HG03139 (cell line): ENCODE results near the gene NPY4R2.
"Not testable (repeated sequence)": the region's sequence is repeated elsewhere in the genome, so short reads cannot be mapped to it uniquely, and the experiment has no call there.

Source experiments
- ATAC-seq: cut with Tn5 transposase; IDR thresholded peaks from one replicate; pipeline ENCODE4 v1.9.1; 2021; ENCODE audit not compliant: unreplicated experiment

The NPY4R2 gene

DNA sequence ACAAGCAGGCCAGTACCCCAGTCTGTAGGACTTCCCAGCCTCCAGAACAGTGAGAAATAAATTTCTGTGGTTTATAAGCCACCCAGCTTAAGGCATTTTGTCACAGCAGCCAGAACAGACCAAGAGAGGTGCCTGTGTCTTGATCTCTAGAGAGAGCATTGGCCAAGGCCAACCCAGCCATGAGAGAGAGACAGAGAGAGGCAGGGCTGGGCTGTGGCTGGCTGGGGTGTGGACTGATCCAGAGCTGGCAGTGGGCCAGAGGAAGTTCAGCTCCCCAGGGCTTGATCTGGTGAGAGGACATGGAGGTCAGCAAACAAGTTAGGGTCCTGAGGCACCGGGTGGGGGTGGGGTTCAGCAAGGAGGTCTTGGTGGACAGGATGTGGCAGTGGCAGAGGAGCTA is 14.4 kb downstream of the NPY4R2 start:
- ATAC-seq = not testable (repeated sequence)

DNA sequence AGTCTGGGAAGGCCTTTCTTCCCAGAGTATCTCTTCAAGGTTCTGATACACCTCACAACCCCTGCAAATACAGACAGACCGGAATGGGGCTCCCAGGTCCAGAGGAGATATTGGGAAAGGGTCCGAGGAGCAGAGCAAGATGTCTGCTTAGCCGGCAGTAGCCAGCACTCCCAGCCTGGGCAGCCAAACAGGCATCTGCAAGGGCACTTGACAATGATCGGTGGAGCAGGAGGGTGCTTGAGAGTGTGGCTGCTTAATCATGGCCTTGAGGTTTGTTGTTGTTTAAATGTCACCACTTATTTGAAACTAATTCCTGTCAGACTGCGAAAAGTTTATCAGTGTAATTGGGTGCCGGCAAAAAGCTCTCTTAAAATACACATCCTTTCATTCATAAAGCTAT is 15.0 kb downstream of the NPY4R2 start:
- not testable (repeated sequence) for ATAC-seq

DNA sequence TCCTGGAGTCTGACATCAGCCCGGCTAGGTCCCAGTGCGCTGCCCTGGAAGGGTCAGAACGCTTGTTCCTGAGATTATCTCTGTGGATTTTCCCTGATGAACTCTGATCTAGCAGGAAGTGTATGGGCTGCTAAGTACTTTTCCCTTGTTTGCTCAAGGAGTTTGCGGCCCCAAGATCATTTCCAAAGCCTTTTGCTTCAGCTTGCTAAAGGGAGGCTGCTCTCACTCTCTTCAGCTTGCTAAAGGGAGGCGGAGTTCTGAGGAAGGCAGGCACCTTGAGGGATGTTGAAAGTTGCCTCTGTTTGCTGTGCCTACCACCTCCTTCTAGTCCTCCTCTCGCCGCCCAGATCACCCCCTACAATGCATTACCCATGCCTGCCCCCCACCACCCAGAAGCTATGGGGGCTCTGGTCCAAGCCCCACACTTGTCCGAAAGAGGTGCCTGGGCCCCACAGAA is 18.3 kb downstream of the NPY4R2 start:
- ATAC-seq = not testable (repeated sequence)

DNA sequence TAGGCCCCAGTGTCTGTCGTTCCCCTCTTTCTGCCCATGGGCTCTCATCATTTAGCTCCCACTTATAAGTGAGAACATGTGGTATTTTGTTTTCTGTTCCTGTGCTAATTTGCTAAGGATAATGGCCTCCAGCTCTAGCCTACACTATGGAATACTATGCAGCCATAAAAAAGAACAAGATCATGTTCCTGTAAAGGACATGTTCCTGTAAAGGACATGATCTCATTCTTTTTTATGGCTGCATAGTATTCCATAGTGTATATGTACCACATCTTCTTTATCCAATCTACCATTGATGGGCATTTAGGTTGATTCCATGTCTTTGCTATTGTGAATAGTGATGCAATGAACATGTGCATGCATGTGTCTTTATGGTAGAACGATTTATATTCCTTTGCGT is 19.2 kb downstream of the NPY4R2 start:
- ATAC-seq = not testable (repeated sequence)

DNA sequence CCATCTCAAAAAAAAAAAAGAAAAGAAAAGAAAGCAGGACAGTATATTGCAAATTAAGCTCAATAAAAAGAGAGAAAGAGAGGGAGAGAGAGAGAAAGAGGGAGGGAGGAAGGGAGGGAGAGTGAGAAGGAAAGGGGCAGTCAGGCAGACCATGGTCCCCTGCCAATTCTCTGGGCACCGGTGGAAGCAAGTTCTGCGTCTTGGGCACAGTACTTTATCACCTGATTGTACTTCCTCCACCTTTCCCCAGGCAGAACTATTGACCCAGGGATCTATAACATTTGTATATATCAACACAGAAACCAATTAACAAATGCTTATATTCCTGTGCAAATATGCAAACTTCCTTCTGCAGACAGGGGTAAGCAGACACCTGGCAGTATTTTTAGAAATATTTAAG is 22.4 kb downstream of the NPY4R2 start:
- not testable (repeated sequence) for ATAC-seq

DNA sequence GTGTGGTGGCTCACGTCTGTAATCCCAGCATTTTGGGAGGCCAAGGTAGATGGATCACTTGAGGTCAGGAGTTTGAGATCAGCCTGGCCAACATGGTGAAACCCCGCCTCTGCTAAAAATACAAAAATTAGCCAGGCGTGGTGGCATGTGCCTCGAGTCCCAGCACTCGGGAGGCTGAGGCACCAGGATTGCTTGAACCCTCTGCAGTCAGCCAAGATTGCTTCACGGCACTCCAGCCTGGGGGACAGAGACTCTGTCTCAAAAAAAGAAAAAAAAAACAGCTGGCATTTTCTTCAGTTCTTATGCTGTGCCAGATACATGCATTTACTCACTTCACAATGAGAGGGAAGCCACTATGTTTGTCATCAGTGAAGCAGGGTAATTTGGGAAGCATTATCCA is 22.9 kb downstream of the NPY4R2 start:
- ATAC-seq = not testable (repeated sequence)

DNA sequence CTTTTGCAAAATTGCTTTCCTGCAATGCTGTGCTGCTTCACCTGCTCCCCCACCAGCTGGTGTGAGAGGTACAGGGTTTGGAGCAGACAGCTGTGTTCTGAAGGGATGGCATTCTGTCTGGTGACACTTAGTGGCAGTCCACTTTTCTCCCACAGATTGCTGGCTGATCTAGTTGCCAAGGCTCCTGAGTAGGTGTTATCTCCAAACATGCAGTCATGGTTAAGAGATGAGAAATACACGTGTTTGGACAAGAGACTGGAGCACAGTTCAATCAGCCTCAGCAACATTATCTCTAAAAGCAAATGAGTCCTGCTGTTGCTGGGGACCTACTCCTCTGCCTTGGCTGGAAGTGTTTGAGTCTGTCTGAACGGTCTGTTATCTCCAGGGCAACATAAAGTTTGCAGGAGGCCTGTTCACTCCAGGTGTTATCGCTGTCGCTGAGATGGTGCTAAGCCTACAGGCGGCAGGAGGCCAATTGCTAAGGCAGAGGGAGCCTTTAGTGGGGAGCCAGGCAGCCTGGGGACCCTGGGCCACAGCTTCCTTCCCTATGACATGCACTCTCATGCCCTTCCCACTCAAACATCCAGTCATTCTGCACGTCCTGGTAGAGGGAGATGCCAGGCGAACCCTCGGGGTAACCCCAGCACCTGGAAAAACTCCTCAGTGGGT is 24.0 kb downstream of the NPY4R2 start:
- not testable (repeated sequence) for ATAC-seq

DNA sequence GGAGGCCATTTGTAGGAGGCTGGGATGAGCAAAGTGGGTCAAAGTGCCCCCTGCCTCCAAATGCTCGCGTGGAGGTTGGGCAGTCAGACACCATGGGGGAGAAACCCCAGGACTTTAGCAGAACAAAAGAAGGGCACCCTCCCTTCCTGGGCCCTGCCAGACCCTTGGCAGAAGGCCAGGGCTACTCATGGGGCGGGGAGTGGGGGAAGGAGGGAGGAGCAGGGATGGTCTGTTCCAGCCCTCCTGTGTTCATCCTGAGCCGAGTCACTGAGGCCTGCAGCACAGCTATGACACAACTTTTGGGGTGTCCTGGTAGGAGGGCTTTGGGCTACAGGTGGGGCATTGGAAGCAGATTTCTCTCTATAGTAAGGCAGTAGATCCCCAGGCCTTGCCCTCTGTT is 24.9 kb downstream of the NPY4R2 start:
- not testable (repeated sequence) for ATAC-seq

DNA sequence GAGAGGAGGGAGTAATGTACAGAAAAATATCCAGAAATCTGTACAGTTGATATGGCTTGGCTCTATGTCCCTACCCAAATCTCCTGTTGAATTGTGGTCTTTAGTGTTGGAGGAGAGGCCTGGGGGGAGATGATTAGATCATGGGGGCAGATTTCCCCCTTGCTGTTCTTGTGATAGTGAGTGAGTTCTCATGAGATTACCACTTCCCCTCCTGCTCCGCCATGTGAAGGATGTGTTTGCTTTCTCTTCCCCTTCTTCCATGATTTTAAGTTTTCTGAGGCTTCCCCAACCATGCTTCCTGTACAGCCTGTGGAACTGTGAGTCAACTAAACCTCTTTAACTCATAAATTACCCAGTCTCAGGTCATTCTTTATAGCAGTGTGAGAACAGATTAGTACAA is 29.0 kb downstream of the NPY4R2 start:
- not testable (repeated sequence) for ATAC-seq

DNA sequence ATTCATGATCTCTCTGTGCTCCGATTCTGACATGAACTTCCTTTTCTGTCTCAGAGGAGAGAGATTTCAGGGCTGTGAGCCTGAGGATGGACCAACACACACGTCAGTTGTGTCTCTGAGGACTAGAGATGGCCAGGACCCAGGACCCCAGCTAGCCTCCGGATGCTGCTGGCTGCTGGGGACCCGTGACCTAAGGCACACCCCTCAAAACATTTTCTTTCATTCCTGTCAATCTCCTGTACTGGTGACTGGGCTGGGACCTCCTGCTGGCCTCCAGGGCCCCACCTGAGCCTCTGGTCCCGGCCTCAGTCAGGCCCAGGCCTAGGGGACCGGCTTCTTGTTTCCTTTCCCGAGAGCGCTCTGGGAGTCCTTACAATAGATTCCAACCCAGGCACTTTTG is 38.7 kb downstream of the NPY4R2 start:
- not testable (repeated sequence) for ATAC-seq

DNA sequence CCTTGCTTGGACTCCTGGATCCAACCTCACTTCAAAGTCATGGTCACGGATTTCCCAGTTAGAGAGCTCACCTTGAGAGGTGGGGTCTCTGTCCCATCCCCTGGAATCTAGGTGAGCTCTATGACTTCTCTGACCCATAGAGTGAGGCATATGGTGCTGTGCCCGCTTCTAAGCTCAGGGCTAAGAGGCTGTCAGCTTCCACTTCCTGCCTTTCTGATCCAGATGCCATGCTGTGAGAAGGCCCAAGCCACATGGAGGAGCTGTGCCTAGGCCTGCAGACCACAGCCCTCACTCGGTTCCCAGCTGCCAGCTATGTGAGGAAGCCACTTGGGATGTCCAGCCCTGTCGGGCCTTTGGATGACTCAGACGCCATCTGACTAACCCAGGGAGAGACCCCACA is 41.2 kb downstream of the NPY4R2 start:
- not testable (repeated sequence) for ATAC-seq

DNA sequence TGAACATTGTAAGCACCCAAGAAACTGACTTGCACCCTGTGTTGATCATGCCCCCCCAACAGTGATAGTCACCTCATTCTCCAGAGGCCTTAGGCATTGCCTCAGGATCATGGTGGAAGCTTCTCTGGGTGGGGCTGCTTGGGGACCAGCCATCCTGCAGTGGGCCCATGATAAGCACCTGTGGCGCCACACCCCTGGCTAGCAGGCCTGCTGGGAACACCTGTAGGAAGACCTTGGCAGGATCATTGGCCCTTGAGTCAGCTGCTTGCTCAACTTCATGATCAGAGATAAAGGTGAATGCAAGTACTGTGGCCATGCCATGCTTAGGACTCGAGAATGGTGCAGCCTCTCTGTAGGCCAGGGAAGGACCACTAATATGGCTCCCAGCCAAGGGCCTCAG is 42.2 kb downstream of the NPY4R2 start:
- not testable (repeated sequence) for ATAC-seq

DNA sequence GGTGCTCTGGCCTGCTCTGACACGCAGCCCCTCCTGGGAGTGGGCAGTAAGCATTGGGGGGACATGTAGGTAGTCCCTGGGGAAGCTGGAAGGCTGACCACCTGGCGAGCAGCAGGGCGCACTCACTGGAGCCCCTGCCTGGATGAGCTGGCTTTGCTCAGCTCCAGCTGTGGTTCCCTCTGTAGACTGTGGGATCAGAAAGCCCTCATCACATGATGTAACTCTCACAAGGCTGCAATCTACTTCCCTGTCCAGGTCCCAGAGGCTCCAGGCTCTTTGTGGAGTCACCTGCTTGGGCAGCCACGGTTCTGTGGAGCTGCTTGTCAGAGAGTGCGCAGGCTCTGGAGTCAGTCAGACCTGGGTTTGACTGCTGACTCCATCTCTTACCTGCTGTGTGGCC is 44.3 kb downstream of the NPY4R2 start:
- ATAC-seq = not testable (repeated sequence)

DNA sequence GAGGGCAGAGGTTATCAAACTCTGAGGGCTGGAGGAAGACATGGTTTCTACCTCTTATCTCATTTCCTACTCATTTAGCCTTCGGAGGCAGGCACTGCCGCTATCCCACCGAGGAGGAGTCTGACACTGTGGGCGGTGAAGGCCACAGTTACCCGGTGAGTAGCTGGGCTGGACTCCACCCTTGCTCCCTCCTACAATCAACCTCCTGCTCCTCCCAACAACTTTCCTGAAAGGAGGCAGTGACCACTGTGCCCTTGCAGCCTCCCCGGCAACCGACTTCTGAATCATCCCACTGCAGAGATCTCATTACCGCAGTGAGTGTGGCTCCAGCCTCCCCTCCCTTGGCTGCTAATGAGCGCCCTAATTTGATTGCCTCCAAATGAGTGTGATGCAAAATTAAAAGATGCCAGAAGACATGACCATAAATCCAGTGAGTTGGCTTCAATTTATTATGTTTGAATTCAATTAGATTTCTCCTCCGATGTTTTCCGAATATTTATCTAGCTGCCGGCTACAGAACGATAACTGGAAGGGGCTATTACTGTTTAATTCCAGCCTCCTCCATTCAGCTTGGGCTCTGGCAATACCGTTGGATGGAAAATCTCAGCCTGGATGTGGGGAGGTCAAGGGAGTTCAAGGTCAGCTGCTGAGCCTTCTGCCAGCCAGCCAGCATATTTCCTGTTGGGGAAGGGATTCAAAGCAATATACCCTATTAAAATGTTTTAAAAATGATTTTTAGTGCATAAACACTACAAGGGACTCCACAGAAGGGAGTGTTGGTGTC is 46.0 kb downstream of the NPY4R2 start:
- not testable (repeated sequence) for ATAC-seq

DNA sequence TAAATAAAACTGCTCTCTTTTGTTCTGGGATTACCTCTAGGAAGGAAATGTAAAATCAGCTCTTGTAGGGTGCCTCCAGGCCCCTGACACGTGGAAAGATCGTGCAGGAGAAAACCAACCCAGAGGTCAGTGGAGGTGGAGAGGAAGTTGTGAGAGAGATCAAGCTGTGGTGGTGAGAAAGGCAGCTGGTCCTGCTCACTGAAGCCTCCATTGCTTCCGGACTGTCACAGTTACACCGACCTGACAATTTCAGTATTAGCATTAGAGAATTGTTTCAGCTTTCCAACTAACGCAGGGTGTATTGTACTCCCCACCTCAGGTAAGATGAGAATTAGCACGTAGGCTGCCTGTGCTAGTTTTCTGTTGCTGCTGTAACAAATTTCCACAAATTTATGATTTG is 50.5 kb downstream of the NPY4R2 start:
- ATAC-seq = not testable (repeated sequence)

DNA sequence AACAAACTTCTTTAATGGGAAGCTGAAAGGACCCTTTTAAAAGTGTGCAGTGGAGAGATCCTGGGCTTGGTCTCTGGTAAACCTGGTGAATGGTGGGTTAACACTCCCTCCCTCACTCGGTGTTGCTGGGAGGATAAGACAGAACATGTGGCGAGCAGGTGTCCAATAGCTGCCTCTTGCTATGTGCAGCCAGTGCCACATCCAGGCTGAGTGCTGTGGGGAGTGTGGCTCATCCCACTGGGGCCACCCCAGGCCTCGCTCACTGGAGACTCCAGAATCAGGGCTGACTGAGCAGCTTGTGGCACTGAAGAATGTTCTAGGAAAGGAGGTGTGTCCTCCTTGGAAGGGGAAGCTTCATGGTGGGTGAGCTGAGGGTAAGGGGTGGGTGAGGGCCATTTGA is 51.6 kb downstream of the NPY4R2 start:
- not testable (repeated sequence) for ATAC-seq

DNA sequence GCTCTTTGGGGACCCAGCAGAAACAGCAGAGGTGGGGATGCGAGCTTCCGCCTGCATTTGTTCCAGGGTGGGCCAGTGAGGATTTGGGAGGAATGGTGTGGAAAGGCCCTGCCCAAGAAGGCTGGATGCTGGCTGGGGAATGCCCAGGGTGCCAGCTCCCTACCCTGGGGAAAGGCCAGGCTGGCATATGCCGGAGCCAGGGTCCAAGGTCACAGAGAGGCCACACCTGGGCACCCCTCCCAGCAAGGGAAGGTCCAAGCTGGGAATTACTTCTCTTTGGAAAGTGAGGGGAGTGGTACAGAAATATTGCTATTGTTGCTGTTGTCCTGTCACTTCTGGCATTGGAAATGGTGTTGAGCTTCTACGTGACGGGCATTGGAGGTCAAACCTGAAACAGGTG is 53.1 kb downstream of the NPY4R2 start:
- not testable (repeated sequence) for ATAC-seq

DNA sequence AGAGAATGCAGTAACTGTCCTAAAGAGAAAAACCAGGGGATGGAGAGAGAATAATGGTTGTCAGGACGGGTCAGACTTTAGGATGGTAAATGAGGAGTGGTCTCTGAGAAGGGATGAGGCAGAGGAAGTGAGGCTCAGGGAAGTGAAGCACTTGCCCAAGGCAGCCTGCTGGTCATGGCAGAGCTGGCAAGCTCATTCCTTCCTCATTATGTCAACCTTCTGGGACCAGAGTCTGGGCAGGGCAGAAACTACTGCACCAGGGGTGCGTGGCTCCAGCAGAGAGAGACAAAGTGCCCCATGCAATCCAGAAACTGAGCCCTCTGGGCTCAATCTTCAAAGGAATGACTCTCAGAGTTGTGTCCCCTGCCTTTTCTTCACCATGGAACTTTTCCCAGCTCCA is 53.6 kb downstream of the NPY4R2 start:
- not testable (repeated sequence) for ATAC-seq
